HepG2 (cell line): ENCODE results near the gene TRIP4. TPM values are rescaled to one million over a fixed set of nuclear protein-coding genes. Genes with fewer than 3 reads are reported as not detected.

ENCODE experiments used
- AHDC1 ChIP-seq: sonication (generic); formaldehyde crosslinking; IDR thresholded peaks from 2 replicates; pipeline ENCODE4 v1.5.1; 2020; ENCODE audit warnings: mild to moderate bottlenecking, missing genetic modification reagents, borderline replicate concordance
- BORCS8-MEF2B ChIP-seq: sonication (generic); formaldehyde crosslinking; IDR thresholded peaks from 2 replicates; pipeline ENCODE4 v1.8.0; 2022; ENCODE audit warnings: mild to moderate bottlenecking, missing genetic modification reagents
- CBFB ChIP-seq: sonication (generic); formaldehyde crosslinking; IDR thresholded peaks from 2 replicates; pipeline ENCODE4 v1.4.0; 2020; ENCODE audit warnings: missing genetic modification reagents
- CHCHD3 ChIP-seq: sonication (generic); formaldehyde crosslinking; IDR thresholded peaks from 2 replicates; pipeline ENCODE4 v1.8.0; 2022; ENCODE audit warnings: mild to moderate bottlenecking, missing genetic modification reagents, moderate library complexity
- CREM ChIP-seq, 2 experiments: sonication (generic) in 1 of 2; formaldehyde crosslinking in 1 of 2; IDR thresholded peaks; 2 replicates each; pipeline versions ENCODE4 v1.4.0 to v1.6.1; 2016 to 2020; ENCODE audit warnings: antibody characterized with exemption in 1 of 2, mild to moderate bottlenecking in 1 of 2, missing genetic modification reagents in 1 of 2
- FLYWCH1 ChIP-seq: sonication (generic); formaldehyde crosslinking; IDR thresholded peaks from 2 replicates; pipeline ENCODE4 v1.8.1; 2023; ENCODE audit warnings: mild to moderate bottlenecking, missing genetic modification reagents
- FOXM1 ChIP-seq: sonication (generic); formaldehyde crosslinking; IDR thresholded peaks from 2 replicates; pipeline ENCODE4 v1.5.0; 2020; ENCODE audit warnings: missing genetic modification reagents
- GATAD2A ChIP-seq: IDR thresholded peaks from 2 replicates; pipeline ENCODE4 v1.6.1; 2016
- ISL2 ChIP-seq: sonication (generic); formaldehyde crosslinking; IDR thresholded peaks from 2 replicates; pipeline ENCODE4 v1.5.0; 2020; ENCODE audit warnings: missing genetic modification reagents
- KDM1A ChIP-seq: IDR thresholded peaks from 2 replicates; pipeline ENCODE4 v1.6.1; 2016; ENCODE audit warnings: missing compliant biosample characterization
- NFRKB ChIP-seq: fragments of 450-650 bp; IDR thresholded peaks from 2 replicates; pipeline ENCODE4 v1.6.1; 2017
- NR2F1 ChIP-seq, 2 experiments: fragments of 450-650 bp in 1 of 2; formaldehyde crosslinking in 1 of 2; IDR thresholded peaks; 2 replicates each; pipeline versions ENCODE4 v1.5.0 to v1.6.1; 2016 to 2020; ENCODE audit warnings: mild to moderate bottlenecking in 1 of 2, missing compliant biosample characterization in 1 of 2, missing genetic modification reagents in 1 of 2, moderate library complexity in 1 of 2
- PRDM4 ChIP-seq: sonication (generic); formaldehyde crosslinking; IDR thresholded peaks from 2 replicates; pipeline ENCODE4 v1.9.0; 2021; ENCODE audit warnings: missing genetic modification reagents, borderline replicate concordance
- PRPF4 ChIP-seq: fragments of 200-400 bp; formaldehyde crosslinking; IDR thresholded peaks from 2 replicates; pipeline ENCODE4 v1.6.1; 2016; ENCODE audit warnings: low read length, low read depth; ENCODE audit not compliant: poor library complexity, severe bottlenecking
- SMARCC2 ChIP-seq: fragments of 450-650 bp; IDR thresholded peaks from 2 replicates; pipeline ENCODE4 v1.6.1; 2017; ENCODE audit warnings: antibody characterized with exemption, mild to moderate bottlenecking
- ZNF256 ChIP-seq: sonication (generic); formaldehyde crosslinking; conservative IDR thresholded peaks from 2 replicates; pipeline ENCODE4 v1.4.0; 2020; ENCODE audit warnings: missing genetic modification reagents
- ZNF263 ChIP-seq: sonication (generic); formaldehyde crosslinking; IDR thresholded peaks from 2 replicates; pipeline ENCODE4 v1.4.0; 2020; ENCODE audit warnings: missing genetic modification reagents
- ZNF772 ChIP-seq: sonication (generic); formaldehyde crosslinking; IDR thresholded peaks from 2 replicates; pipeline ENCODE4 v1.5.0; 2020; ENCODE audit warnings: mild to moderate bottlenecking, missing genetic modification reagents
- polyA plus RNA-seq, 8 experiments: library from polyadenylated mRNA; depleted of rRNA in 3 of 8; stranded (reverse) in 7 of 8; unstranded in 1 of 8; fragments of >200 nt; fragmentation: Illumina TruSeq in 4 of 8; extraction: Trizol in 4 of 8; gene quantifications; 2 replicates each; pipeline versions ENCODE4 v1.2.1 to v1.2.3, GENCODE V29; 2011 to 2016; ENCODE audit warnings: low read depth in 4 of 8, missing spikeins in 1 of 8, mixed read lengths in 1 of 8; ENCODE audit not compliant: insufficient read depth in 1 of 8
- total RNA-seq, 5 experiments: library from RNA; depleted of rRNA; stranded (reverse); fragments of >200 nt; fragmentation: Illumina TruSeq; extraction: Trizol; gene quantifications; 2 replicates each; pipeline ENCODE4 v1.2.3, GENCODE V29; 2016; ENCODE audit warnings: low read depth in 1 of 5
- TF ChIP-seq, protein P1 (sequence below): sonication (generic); formaldehyde crosslinking; IDR thresholded peaks from 2 replicates; pipeline ENCODE4 v1.5.0; 2020; ENCODE audit warnings: mild to moderate bottlenecking, missing genetic modification reagents
- TF ChIP-seq, protein P2 (sequence below): sonication (generic); formaldehyde crosslinking; IDR thresholded peaks from 2 replicates; pipeline ENCODE4 v1.5.0; 2020; ENCODE audit warnings: mild to moderate bottlenecking, missing genetic modification reagents, borderline replicate concordance

TRIP4 gene
- total and polyA plus RNA-seq, 2 of the 13 experiments (the other 11 are each of a cell fraction or from before 2014, with no cell fraction given), result 7.1 to 11.8 TPM

GRCh38 chr15:64460206-64460723 lies 72.6 kb downstream of the TRIP4 start, which contains the start of gene ZNF609 (continued):
- TF ChIP-seq AHDC1 (CRISPR knock-in tag), result no peak
- peak; percentile 85; the same call in 1 of the 2 replicates for TF ChIP-seq ZNF772 (CRISPR knock-in tag)
- TF ChIP-seq KDM1A, result peak; percentile 62; the same call in 1 of the 2 replicates
- TF ChIP-seq SMARCC2, result no peak
- TF ChIP-seq, protein P1, sequence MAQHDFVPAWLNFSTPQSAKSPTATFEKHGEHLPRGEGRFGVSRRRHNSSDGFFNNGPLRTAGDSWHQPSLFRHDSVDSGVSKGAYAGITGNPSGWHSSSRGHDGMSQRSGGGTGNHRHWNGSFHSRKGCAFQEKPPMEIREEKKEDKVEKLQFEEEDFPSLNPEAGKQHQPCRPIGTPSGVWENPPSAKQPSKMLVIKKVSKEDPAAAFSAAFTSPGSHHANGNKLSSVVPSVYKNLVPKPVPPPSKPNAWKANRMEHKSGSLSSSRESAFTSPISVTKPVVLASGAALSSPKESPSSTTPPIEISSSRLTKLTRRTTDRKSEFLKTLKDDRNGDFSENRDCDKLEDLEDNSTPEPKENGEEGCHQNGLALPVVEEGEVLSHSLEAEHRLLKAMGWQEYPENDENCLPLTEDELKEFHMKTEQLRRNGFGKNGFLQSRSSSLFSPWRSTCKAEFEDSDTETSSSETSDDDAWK, result no peak
- peak; percentile 67 for TF ChIP-seq GATAD2A (CRISPR knock-in tag)
- TF ChIP-seq NR2F1 (CRISPR knock-in tag; IDR thresholded peaks at IDR 0.05), result peak in 1 of 2 experiments; percentile 18; a peak in 1 of 4 replicates
- TF ChIP-seq CHCHD3 (CRISPR knock-in tag), result no peak
- TF ChIP-seq PRDM4 (CRISPR knock-in tag), result no peak
- TF ChIP-seq ISL2, result peak; percentile 73
- TF ChIP-seq CBFB, result peak; percentile 91
- TF ChIP-seq ZNF256 (CRISPR knock-in tag), result no peak
- TF ChIP-seq CREM (IDR thresholded peaks at IDR 0.05), result no peak
- no peak for TF ChIP-seq CREM (CRISPR knock-in tag; IDR thresholded peaks at IDR 0.05)
- TF ChIP-seq ZNF263 (CRISPR knock-in tag), result peak; percentile 57; the same call in 1 of the 2 replicates
- no peak for TF ChIP-seq FLYWCH1
- TF ChIP-seq FOXM1 (CRISPR knock-in tag), result no peak
- TF ChIP-seq PRPF4, result no peak
- TF ChIP-seq, protein P2, sequence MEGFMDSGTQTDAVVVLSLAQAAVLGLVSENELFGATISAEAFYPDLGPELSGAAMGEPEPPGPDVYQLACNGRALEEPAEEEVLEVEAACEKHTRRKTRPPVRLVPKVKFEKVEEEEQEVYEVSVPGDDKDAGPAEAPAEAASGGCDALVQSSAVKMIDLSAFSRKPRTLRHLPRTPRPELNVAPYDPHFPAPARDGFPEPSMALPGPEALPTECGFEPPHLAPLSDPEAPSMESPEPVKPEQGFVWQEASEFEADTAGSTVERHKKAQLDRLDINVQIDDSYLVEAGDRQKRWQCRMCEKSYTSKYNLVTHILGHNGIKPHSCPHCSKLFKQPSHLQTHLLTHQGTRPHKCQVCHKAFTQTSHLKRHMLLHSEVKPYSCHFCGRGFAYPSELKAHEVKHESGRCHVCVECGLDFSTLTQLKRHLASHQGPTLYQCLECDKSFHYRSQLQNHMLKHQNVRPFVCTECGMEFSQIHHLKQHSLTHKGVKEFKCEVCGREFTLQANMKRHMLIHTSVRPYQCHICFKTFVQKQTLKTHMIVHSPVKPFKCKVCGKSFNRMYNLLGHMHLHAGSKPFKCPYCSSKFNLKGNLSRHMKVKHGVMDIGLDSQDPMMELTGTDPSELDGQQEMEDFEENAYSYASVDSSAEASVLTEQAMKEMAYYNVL (CRISPR knock-in tag), result peak; percentile 49; the same call in 1 of the 2 replicates
- TF ChIP-seq NFRKB, result no peak
- 0 out of 2 replicates have a peak, but pooled peaks have one; percentile 32 for TF ChIP-seq BORCS8-MEF2B
